ENCODE results near the gene COQ7.

- TF ChIP-seq MAX (IDR thresholded peaks at IDR 0.05) (no peak), EP300 (IDR thresholded peaks at IDR 0.05; ENCODE audit: borderline replicate concordance) (no peak), YY1 (IDR thresholded peaks at IDR 0.05; ENCODE audit: low read depth) (no peak), REST (IDR thresholded peaks at IDR 0.05; ENCODE audit: low read depth) (no peak), TAF1 (IDR thresholded peaks at IDR 0.05; ENCODE audit: low read depth) (no peak), RAD21 (IDR thresholded peaks at IDR 0.05; ENCODE audit: low read depth) (no peak), CEBPB (IDR thresholded peaks at IDR 0.05) (no peak), USF1 (IDR thresholded peaks at IDR 0.05) (no peak)
Measured at GRCh38 chr16:19090916-19091315, 23.5 kb downstream of the COQ7 start.
